Non-pigmented ciliary epithelial cell (primary cell): ENCODE results near the gene ATXN1.
"Not testable (repeated sequence)": the region's sequence is repeated elsewhere in the genome, so short reads cannot be mapped to it uniquely, and the experiment has no call there.

Experiments used
- DNase-seq: peaks from one replicate; pipeline ENCODE4 v3.0.0-alpha.2; 2010; ENCODE audit warnings: low read depth

The ATXN1 gene

GRCh38 chr6:16274483-16274882 lies 486.8 kb downstream of the ATXN1 start:
- no peak for DNase-seq

DNA sequence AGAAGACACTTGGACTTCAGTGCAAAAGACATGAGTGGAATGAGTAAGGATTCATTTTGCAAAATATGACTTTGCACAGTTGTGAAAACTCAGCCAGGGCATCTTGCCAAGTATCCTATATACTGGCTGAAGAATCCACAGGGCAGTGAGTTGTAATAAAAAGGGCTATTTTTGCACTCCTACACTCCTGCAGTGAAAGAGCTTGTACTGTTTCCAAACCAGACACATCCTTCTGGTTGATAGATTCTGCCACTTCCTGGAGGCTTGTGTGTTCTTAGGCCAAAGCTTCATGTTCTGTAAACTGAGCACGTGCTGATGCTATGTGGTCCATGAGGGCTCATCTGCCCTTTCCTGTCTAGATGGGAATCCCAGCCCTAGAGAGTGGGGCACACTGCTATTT lies 488.0 kb downstream of the ATXN1 start:
- DNase-seq = no peak

GRCh38 chr6:16272201-16272600 lies 489.1 kb downstream of the ATXN1 start:
- no peak for DNase-seq

- no peak for DNase-seq
Measured at GRCh38 chr6:16271428-16271827, 489.8 kb downstream of the ATXN1 start.

DNA sequence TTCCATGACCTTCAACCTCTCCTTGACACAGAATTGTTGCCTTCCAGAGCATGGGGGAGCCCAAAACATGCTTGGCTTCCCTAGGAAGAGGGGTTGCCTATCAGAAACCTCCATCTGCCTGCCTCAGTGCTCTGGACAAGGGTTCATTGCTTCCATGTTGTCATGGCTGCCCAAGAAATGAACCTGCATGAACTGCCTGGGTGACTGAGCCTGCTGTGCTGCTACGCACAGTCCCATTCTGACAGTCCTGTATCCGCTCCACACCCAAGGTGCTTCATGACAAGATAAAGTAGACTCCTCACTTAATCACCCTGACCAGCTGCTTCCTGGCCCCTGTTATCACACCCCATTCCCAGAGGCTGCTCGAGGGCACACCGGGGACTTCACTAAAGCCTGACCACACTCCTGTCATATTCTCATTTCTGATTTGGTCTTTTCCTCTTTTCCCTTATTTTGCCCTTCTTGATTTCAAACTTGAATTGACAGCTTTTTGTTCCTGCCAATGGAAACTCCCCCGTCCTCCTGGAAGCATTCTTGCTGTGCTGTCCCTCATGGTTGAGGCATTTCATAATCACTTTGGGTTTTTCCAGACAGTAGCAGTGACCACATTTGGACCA lies 491.0 kb downstream of the ATXN1 start:
- no peak for DNase-seq

DNA sequence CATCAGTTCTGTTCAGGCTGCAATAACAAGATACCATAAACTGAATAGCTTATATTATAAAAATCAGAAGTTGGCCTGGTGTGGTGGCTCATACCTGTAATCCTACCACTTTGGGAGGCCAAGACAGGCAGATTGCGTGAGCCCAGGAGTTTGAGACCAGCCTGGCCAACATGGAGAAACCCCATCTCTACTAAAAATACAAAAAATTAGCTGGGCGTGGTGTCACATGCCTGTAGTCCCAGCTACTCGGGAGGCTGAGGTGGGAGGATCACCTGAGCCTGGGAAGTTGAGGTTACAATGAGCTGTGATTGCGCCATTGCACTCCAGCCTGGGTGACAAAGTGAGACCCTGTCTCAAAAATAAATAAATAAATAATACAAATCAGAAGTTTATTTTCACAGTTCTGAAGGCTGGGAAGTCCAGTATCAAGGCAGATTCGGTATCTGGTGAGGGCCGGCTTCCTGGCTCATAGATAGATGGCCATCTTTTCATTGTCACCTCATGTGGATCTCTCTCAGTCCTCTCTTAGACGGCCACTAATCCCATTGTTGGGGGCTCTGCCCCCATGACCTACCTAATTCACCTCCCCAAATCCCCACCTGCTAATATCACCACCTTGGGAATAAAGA lies 491.7 kb downstream of the ATXN1 start:
- DNase-seq = not testable (repeated sequence)

DNA sequence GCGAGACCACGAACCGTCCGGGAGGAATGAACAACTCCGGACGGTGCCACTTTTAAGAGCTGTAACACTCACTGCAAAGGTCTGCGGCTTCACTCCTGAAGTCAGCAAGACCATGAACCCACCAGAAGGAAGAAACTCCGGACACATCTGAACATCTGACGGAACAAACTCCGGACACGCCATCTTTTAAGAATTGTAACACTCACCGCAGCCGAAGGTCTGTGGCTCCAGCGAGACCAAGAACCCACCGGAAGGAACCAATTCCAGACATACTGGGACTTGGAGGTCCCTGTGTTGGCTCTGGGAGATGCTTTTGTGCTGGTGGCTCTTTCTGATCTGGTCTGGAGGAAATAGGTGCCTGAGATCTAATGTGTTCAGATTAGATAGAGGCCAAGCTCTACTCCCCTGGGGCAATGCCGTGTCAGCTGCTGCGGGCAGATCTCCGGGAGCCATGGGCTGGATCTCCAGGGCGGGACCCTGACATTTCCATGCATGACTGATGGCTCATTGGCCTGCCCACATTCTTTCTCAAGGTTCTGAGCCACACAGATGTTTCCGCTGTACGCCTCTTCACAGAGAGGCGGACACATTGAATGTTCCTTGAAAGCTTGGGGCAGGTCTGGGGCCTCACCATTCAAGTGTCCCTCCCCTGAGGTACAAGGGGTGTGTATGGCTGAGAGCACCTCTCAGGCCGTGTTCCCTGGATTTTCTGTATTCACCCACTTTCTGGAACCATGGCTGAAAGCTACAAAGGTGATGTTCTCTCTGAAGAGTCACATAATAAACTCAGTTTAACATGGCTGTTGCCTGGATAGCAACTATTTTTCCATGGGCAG lies 493.6 kb downstream of the ATXN1 start:
- no peak for DNase-seq

DNA sequence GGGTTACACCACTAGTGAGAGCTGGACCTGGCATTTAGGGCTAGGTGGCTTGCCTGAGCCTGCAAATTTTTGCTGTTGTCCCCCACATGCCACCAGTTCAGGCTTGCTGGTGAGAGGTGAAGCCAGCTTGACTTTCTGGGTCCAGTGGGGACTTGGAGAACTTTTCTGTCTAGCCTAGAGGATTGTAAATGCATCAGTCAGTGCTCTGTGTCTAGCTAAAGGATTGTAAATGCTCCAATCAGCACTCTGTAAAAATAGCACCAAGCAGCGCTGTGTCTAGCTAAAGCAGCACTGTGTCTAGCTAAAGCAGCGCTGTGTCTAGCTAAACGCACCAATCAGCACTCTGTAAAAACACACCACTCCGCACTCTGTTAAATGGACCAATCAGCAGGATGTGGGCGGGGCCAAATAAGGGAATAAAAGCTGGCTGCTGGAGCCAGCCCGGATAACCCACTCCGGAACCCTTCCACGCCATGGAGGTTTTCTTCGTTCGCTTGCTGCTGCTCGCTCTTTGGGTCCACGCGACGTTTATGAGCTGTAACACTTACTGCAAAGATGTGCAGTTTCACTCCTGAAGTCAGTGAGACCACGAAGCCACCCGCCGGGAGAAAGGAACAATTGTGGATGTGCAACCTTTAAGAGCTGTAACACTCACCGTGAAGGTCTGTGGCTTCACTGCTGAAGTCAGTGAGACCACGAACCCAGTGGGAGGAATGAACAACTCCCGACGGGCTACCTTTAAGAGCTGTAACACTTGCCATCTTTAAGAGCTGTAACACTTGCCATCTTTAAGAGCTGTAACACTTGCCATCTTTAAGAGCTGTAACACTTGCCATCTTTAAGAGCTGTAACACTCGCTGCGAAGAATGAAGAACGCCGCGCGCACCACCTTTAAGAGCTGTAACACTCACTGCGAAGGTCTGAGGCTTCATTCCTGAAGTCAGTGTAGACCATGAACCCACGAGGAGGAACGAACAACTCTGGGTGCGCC lies 495.6 kb downstream of the ATXN1 start:
- DNase-seq = no peak

GRCh38 chr6:16264785-16265184 lies 496.5 kb downstream of the ATXN1 start:
- no peak for DNase-seq

DNA sequence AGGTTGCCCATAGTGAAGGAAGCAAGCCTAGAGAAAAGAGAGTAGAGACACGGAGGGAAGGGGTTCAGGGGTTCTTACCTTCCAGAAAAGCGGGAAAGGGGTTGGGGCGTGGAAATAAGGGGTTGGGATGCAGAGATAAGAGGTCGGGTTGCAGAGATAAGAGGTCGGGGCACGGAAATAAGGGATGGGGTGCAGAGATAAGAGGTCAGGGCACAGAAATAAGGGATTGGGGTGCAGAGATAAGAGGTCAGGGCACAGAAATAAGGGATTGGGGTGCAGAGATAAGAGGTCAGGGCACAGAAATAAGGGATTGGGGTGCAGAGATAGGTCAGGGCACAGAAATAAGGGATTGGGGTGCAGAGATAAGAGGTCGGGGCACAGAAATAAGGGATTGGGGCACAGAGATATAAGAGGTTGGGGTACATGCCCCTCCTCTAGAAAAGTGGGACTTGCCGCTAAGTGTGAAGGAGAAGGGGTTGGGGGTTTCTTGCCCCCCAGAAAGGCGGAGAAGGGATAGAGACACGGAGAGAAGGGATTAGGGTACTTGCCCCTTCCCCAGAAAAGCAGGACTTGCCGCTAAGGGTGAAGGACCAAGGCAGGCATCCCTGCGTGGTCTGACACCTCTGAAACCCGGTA lies 497.7 kb downstream of the ATXN1 start:
- DNase-seq = not testable (repeated sequence)

DNA sequence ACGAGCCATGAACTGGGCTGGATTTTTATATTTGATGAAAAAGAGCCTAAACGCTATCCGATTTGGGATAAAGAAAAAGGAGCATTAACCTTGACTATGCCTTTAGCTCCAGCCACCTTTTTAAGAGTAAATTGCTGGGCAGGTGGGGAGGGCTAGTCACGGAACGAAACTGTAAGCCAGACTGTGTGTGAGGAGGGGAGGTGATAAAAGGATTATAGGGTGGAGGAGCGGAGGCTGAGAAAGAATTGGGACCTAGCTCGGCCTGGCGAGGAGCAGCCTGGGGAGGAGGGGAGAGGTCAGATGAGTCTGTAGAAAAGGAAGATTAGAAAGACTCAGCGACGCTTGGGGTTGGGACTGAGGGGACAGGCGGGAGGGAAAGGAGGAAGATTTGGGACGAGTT lies 498.5 kb downstream of the ATXN1 start:
- DNase-seq = not testable (repeated sequence)

- not testable (repeated sequence) for DNase-seq
Measured at GRCh38 chr6:16260602-16261001, 500.7 kb downstream of the ATXN1 start.

- not testable (repeated sequence) for DNase-seq
Measured at GRCh38 chr6:16259604-16260003, 501.7 kb downstream of the ATXN1 start.

DNA sequence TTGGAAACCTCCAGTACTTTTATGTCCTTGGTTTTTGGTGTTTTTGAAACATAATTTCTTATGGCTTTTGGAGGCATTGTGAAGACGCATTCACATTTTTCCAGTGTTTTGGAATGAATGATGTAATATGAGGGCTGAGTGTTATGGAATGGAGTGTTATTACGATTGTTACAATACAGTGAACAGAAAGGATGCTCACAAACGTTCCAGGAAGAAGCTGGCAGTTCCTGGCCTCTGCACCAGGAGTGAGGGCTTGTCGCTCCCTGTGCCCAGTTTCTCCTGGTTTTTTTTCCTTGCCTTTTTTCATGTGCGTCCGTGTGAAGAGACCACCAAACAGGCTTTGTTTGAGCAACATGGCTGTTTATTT lies 502.6 kb downstream of the ATXN1 start:
- no peak for DNase-seq

- DNase-seq = no peak
Measured at GRCh38 chr6:16257999-16258708, 503.1 kb downstream of the ATXN1 start.

DNA sequence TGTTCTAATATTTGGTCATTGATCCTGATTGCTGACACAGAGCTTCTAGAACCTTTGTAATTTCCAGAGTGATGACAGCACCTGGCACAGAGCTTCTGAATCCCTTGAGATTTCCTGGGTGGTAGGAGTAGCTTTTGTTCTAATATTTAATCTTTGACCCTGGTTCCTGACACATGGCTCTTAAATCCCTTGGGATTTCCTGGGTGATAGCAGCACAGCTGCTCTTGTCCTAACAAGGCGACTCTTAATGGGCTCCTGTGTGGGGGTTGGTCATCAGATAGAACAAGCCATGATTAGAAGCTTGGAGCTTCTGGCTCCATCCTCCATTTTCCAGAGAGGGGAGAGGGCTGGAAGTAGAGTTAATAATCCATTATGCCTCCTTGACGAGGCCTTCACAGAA lies 504.5 kb downstream of the ATXN1 start:
- DNase-seq = no peak

- no peak for DNase-seq
Measured at GRCh38 chr6:16254535-16254934, 506.7 kb downstream of the ATXN1 start.

DNA sequence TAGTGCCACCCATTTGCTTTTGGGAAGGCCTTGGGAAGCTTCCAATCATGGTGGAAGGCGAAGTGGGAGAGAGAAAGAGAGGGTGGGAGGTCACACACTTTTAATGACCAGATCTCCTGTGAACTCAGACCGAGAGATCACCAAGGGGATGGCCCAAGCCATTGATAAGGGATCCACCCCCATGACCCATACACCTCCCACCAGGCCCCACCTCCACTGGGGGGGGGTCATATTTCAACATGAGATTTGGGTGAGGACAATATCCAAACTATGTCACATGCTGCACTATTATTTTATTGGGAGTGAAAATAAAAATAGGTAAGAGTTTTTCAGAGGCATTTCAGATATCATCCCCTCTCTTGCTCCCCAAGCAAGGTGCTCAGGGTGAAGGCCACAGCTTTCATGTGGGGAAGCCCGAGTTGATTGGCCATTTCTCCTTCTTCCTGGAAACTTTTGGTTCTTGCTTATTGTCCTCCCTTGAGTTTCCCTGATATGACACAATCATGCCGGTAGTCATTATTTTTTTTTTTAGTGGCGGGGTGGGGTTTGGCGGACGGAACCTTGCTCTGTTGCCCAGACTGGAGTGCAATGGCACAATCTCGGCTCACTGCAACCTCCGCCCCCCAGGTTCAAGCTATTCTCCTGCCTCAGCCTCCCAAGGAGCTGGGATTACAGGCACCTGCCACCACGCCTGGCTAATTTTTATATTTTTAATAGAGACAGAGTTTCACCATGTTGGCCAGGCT lies 507.7 kb downstream of the ATXN1 start:
- DNase-seq = no peak

- no peak for DNase-seq
Measured at GRCh38 chr6:16252686-16253299, 508.5 kb downstream of the ATXN1 start.

DNA sequence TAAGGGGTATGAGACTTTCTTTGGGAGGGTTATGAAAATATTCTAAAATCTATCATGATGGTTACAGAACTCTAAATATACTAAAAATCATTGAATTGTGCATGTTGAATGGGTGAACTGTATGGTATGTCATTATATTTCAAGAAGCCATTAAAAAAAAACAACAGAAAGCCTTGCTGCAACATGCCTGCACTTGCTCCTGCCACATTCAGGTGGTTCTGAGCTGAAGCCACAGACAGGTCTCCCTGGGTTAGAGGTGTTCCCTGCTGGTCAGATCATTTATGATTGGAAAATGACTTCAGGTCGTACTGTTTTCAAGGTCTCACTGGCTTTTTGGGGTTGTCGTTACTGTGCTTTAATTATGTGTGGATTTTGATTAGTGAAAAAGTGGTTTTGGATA lies 509.6 kb downstream of the ATXN1 start:
- no peak for DNase-seq
